IPS-NIHi11 (cell line): Measurements from ENCODE around the gene SDCCAG8.

Source experiments
- DNase-seq: peaks from one replicate; pipeline ENCODE4 v3.0.0; 2012; ENCODE audit warnings: mixed read lengths, low spot score

SDCCAG8 gene

DNA sequence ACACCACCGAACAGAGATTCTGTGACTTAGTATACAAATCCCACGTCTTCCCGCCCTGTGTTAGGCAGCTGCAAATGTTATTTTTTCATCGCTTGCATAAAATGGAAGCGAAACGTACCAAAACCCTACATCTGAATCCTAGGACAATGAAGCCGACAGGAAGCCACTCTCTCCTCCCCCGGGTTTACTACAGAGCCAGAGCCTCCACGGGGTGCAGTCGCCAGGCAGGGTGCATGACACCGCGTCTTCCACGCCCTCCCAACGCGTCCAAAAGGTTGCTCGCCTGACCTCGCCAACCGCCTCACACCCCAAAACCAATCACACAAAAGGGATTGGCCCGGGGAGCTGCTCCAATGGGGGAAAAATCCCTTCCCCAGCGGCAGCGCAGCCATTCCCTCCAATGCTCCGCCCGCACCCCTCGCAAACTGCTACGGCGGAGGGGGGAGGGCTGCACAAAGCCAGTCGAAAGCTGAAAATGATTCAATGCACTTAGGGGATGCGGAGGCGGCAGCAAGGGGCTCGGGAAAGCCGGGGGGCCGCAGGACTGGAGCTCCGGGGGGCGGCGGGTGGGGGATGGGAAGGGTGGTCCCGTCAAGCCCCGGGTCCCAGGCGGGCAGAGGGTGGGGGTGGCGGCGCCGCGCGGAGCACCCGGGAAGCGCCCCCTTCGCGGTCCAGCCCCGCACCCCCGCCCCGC is 1.5 kb upstream of the SDCCAG8 start:
- DNase-seq, result peak; percentile 56

DNA sequence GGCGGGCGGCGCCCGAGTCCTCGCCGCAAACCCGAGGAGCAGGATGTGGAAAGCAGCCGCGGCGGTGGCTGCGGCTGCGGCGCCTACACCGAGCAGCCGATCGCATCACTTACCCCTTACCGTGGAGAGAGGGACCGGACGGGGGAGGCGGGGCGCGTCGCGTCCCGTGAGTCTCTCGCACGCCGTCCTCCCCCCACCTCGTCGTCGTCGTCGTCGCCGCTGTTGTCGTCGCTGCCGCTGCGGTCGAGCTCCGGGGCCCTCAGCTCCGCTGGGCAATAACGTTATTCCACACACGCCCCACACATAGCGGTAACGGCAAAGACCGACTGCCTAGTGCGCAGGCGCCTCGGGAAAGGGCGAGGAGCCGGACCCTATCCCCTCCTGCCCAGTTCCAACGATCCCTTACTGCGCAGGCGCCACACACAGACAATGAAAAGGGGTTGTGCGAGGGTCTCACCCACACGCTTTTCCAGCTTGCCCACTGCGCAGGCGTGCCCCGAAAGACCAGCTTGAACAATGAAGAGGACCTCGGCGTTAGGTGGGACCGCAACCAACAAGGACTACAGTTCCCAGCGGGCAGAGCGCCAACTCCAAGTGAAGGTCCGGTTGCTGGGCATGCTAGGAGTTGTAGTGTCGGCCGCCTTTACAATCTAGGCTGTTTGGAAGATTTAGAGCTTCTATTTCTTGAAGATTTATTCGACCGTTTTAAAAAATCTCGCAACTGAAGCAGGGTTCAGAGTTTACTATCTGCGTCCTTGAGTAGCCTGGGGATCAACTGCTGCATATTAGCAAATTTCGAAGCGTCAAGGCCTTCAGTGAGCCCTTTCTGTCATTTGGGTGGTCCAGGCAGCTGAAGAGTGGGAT is 682 bp upstream of the SDCCAG8 start, which contains the start of gene CEP170:
Gene CEP170, minus strand, starts transcription at position 355 of the 864 bp plus-strand sequence. CDS start 30,001 bp downstream, outside the sequence.
- DNase-seq, result peak; percentile 91

DNA sequence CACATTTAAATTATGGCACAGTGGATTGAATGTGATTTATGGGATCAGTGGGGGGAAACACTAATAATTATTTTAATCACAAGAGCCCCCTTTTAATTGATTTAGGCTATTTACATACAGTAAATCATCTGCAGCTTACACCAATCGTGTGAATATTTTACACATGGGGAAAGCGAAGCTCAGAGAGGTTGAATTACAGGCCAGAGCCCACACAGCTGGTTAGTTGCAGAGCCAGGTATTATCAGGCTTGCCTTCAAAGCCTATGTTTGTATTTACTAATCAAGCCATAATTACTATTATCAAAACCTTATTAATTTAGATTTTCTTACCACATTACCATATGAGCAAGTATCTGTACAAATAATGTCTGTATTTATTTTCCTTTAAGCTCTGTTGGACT is 749 bp downstream of the SDCCAG8 start:
- no peak for DNase-seq

DNA sequence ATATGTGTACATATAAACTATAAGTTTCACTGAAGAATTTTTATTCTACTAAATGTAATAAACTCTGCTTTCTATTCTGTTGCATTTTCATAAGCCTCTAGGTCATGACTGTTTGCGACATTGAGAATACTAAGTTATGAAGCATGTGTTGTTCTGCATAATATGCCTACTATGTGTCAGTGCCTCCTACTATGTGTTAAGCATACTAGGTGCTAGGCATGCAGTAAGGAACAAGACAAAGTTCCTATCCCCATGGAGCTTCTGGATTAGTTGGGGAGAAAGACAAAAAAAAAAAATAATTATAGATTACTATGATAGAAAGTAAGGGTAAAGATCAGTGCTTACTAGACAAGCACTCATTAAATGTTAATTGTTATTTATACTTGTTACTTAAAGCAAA is 1.3 kb downstream of the SDCCAG8 start:
- no peak for DNase-seq

DNA sequence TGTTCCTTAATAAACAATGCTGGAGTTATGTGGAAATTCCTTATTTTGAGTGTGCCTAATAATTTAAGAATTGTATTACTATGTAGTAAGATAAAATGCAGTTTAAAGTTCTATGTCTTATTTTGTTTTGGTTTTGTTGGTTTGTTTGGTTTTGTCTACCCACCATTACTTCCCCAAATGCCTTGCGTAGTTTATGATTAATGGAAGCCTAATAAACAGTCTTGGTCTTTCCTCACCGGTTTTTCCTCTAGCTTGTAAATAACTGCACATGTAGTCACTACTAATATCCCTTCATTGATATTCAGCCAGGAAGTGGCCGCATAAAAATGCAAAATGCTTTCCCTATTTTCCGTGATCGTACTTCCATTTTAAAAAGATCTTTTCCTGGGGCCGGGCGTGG is 2.9 kb downstream of the SDCCAG8 start:
- DNase-seq, result no peak

DNA sequence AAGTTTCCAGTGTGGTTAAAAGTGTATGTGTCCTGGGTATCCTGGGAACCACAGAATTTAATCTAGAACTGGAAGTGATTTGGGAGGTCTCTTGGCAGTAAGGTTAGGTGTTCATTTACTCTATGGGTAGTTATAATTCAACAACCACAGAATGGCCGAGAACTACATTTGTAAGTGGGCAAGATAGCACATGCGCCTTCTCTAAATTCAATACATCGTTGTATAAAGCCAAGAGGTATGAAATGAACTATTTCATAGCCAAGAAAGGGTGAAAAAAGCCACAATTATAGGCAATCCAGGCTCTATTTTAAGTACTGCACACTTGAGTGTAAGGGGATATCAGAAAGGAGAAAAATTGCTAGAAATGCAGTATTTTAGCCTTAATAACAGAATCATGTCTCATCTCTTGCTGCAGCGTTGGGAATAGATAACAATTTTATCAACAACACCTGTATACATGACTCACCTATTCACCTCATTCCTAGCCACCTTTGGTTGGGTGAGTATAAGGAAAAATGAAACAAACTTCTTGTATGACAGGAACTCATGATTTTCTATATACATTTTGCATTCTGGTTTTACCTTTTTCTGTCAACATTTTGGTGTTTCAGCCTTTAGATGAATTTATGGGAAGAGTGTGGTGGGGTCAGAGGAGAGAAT is 4.5 kb downstream of the SDCCAG8 start:
- DNase-seq, result no peak

DNA sequence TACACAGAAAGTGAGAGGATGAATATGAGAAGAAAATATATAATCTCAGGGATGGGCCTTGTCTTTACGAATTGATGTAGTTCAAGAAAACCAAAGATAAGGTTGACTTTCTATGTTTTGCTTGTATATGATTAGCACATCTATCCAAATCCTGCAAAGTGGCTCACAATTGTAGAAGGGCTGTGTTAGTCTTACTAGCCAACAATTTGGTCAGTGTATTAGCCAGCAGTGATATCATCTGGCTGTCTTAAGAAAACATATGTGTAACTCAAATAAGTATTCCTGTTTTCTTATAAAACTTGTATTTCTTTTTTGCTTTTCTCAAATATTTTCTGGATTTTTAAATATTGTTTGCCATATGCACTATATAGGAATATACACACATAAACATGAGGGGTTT is 5.5 kb downstream of the SDCCAG8 start:
- DNase-seq, result no peak

DNA sequence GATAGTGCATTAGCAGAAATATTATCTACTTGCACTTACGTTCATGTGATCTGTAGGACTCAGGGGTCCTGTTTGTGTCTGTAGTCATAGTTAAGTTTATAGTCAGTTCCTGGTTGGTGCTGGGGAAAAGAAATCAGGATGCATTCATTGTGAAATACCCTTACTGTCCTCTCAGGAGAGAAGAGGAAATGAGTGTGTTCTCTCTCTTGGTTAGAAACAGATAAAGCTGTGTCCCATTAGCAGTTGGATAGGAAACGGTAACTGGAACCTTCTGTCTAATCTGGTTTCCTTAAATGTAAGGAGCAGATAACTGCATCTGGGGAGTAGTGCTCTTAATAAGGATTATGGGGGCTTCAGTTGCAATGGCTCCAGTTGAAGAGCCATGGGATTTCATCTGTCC is 8.9 kb downstream of the SDCCAG8 start:
- DNase-seq, result no peak

DNA sequence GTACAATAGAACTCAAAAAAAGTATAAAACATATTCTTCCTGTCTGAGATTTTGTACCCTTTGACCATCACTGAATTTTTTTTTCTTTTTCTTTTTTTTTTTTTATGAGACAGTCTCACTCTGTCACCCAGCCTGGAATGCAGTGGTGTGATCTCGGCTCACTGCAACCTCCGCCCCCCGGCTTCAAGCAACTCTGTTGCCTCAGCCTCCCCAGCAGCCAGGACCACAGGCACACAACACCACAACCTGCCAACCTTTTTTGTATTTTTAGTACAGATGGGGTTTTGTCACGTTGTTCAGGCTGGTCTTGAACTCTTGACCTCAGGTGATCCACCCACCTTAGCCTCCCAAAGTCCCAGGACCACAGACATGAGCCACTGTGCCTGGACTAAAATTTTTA is 10.4 kb downstream of the SDCCAG8 start:
- DNase-seq, result no peak

DNA sequence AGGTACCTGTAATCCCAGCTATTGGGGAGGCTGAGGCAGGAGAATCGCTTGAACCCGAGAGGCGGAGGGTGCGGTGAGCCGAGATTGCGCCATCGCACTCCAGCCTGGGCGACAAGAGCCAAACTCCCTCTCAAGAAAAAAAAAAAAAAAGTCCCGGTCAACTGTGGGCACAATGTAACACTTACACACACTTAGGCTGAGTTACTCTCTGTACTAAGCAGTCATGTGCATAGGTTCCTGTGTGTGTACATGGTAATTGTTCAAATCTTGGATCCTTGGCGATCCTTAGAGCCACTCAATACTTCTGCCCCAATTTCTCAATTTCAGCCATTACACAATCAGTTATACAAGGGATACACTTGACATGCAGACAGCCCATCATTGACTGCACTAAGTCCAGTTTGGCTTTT is 11.6 kb downstream of the SDCCAG8 start:
- no peak for DNase-seq

DNA sequence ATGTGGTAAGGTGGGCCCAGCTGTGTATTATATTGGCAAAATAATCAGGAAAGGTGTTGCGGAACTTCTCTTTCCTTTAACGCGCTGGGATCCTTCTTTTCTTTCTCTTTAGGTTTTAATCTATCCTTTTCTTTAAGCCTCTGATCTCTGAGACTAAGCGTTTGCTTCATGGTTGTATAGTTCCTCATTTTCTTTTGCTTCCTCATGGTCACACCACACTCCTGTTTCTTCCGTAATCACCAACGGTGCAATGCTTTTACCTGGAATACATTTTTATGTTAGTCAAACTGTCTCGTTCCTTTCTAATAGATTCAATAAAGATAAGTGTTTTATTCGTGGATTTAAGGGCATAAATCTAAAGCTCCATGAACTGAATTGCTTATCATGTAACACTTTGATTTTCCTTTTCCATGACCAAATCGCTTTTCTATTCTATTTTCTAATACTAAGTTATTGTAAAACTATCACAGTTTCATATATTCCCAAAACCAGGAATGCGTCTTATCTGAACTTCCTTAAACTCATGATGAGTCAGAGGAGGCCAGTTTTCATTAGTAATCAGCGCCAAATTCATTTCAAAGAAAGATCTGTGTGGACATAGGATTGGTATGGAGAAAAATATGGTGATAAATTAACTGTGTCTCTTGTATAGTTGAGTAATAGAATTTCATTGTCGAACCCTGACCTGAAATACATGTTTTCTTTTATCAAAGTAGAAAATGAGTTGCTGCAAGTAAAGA is 12.2 kb downstream of the SDCCAG8 start:
- DNase-seq, result no peak

DNA sequence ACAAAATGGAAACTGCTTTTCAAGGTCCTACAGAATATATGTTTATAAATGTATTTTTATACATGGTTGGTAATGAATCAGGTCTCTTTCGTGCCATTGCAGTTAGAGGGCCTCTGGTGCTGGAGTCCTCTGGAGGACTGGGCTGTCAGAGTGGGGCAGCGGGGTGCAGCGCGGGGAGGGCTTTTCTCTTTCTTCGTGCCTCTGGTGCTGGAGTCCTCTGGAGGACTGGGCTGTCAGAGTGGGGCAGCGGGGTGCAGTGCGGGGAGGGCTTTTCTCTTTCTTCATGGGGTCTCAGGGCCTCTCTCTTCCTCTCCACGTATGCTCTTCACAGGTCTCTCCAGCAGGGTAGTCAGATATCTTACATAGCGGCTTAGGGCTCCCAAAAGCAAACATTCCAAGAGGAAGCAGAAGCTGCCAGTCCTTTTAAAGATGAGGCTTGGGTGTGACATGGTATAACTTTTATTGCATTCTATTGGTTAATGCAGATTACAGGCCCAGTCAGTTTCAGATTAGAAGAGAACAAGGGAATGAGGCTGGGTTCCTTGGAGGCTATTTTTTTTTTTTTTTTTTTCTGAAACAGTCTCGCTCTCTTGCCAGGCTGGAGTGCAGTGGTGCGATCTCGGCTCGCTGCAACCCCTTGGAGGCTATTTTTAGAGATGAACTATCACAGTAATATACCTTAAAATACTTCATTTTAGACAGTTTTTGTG is 13.1 kb downstream of the SDCCAG8 start:
- peak; percentile 12 for DNase-seq

DNA sequence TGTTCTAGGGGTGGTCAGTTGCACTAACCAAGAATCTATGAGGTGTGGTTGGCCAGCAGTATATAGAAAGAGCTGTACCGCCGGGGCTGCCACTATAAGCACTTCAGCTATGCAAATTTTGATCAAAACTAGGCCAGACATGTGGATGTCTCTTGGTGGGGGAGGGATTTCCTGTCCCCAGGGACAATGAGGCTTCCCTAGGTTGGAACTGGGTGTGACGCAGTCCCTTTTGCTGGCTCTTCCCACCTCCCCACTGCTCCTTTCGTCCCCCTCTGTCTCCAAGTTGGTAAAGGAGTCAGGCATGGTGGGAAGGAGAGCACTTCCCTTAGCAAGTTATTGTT is 13.6 kb downstream of the SDCCAG8 start:
- DNase-seq, result no peak

DNA sequence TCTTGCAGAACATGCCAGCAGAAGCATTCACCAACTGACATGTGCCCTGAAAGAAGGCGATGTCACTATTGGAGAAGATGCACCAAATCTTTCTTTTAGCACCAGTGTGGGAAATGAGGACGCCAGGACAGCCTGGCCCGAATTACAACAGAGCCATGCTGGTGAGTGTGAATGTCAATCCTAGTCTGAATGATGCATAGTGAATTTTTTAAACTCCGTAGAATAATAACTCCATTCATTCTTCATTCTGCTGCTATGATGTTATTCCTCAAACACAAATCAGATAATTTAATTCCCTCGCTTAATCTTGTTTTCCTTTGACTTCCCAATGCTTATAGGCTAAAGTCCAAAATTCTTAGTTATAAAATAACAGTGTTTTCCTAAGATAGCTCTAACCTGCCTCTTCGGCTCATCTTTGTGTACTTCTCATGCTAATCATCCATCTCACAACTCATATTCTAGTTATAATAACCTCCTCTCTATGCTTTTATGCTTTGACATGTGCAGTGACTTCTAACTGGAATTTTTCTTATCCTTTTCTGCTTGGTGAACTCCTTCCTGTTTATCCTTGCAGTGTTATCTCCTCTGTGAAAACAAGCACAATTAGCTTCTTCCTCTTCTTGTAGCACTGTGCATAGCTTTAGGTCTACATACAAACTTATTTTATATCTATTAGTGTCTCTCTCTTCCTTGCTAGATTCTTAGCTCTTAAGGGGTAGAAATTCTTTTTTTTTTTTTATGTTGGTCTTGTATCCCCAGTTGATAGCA is 14.4 kb downstream of the SDCCAG8 start:
- DNase-seq, result no peak

DNA sequence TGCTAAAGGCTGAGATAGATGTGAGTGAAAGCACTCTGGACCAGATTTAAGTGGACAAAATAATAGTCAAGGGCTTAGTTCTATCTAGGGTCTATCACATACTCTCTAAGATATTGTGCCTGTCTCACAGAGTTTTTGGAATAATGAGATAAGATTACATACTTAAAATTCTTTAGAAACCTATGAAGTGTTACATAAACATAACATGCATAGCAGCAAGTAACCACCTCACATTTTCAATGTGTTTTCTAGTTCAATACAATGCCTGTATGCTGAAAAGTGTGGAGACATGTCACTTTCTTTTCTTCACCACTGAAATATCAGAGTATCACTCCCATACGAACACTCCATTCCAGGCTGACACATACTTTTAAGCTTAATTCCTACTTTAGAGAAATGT is 16.2 kb downstream of the SDCCAG8 start:
- DNase-seq, result no peak

DNA sequence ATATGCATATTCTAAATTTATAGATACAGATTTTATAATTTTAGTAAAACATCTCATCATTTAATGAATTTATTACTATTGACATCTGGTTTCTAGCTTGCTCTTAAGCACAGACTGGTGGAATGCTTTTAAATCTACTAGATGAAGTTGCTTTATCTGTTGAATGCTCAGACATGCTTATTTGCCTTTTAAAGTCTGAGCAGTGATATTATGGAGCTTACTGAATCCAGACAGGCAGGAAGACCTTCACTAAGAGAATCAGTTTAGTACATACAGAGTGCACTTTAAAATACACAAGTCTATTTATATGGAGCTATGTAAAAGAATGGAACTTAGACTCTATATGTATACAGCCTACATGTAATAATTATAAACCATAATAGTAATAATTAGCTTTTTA is 16.6 kb downstream of the SDCCAG8 start:
- no peak for DNase-seq

DNA sequence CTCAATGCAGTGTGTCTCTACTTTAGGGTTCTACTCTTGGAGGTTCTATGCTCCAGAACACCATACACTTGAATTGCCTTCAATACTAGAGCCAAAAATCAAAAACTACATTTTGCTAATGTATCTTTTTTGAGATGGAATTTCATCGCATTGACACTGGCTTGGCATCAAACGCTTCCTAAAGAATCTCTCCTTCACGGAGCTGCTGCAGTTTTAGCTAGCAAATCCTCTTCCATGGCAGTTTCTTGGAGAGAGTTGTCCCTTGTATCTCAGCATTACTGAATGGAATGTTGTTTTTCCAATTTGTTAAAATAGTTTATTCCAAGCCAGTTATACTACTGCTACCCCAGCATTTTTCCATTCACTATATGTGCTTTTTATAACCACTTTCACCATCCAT is 17.7 kb downstream of the SDCCAG8 start:
- no peak for DNase-seq

DNA sequence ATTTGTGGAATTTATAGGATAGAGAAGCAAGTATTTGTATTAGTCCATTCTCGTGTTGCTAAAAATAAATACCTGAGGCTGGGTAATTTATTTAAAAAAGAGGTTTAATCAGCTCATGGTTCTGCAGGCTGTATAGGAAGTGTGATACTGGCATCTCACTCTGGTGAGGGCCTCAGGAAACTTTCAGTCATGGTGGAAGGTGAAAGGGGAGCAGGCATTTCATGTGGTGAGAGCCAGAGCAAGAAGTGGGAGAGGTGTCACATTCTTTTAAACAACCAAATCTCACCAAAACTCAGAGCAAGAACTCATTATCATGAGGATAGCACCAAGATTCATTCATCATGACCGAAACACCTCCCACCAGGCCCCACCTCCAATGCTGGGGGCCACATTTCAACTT is 18.1 kb downstream of the SDCCAG8 start:
- no peak for DNase-seq

DNA sequence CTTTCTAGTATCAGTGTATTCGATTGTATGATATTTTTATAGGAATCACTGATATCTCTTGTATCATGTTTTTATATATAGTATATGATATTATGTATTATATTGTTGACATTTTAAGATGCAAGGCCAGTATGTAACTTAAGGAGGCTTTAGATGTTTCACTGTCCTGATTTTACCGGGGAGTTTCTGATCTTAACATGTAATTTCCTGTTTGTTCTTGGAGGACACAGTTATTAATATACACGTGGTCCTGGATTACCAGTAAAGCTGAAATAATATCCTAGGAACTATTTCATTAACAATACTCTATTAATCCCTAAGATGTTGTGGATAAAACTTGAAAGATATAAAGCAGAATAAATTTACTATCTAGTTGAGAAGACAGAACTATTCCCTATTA is 19.5 kb downstream of the SDCCAG8 start:
- DNase-seq, result no peak

DNA sequence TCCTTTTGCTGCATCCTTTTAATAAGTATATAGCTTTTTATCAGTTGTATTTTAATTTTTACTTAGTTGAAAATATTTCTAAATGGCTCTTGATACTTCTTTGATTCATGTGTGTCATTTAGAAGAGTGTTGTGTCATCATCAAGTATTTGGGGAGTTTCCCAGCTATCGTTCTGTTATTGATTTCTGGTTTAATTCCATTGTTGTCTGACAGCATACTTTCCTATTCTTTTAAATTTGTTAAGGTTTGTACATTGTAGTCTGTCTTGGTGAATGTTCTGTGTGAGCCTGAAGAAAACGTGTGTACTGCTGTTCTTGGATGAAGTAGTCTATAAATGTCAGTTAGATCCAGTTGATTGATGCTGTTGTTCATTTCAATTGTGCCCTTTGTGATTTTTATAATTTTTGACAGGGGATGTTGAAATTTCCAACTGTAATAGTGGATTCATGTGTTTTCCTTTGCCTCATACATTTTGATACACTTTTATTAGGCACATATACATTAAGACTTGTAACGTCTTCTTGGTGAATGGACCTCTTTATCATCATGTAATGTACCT is 24.8 kb downstream of the SDCCAG8 start:
- no peak for DNase-seq

DNA sequence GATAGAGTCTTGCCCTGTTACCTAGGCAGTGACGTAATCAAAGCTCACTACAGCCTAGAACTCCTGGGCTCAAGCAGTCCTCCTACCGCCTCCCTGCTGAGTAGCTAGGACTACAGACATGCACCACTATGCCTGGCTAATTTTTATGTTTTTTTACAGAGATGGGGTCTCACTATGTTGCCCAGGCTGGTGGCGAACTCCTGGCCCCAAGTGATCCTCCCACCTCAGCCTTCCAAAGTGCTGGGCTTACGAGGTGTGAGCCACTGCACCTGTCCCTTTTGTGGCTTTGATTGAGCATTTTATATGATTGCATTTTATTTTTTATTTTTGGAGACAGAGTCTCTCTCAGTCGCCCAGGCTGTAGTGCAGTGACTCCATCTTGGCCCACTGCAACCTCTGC is 25.8 kb downstream of the SDCCAG8 start:
- DNase-seq, result no peak
